Cardiac fibroblast (primary cell): Measurements from ENCODE around the gene HIVEP2.
A peak's percentile ranks its signal among the peaks of the same experiment; 100 is the strongest.

Experiments
- DNase-seq, 2 donors: peaks; one replicate each; pipeline versions ENCODE4 v3.0.0 to v3.0.0-alpha.2; 2010; ENCODE audit warnings: low read depth in 2 of 2
- H3K4me3 ChIP-seq, 2 donors: replicated peaks in 1 of 2; 1 replicate in 1 of 2; 2 replicates in 1 of 2; pipeline ENCODE4 v1.5.1; 2011; ENCODE audit warnings: low read depth in 2 of 2, low read length in 2 of 2, mild to moderate bottlenecking in 2 of 2, moderate library complexity in 1 of 2
- TF ChIP-seq, protein P1 (sequence below): IDR thresholded peaks from one replicate; pipeline ENCODE4 v1.5.1; 2011; ENCODE audit warnings: low read depth, mild to moderate bottlenecking, low read length, inconsistent platforms

HIVEP2 gene

DNA sequence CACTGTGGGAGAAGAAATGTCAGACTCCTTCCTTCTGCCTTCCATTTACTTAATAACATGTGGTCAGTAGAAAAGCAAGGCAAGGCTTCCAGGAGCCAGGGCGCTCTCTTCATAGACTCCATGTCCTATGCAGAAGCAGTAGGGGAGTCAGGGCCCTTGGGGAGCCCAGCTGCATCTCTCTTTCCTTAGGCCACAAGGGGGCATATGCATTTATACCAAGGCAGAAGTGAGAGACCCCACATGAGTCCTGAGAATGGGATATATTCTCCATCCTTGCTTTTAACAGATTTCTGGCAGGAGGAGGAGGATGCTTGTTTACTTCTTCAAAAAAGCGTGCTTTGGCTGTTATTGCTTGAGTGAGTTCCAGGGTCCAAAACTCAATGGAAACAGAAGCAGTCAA, 198.5 kb downstream of the HIVEP2 start:
- peak; percentile 30 to 44 for DNase-seq
- TF ChIP-seq, protein P1, sequence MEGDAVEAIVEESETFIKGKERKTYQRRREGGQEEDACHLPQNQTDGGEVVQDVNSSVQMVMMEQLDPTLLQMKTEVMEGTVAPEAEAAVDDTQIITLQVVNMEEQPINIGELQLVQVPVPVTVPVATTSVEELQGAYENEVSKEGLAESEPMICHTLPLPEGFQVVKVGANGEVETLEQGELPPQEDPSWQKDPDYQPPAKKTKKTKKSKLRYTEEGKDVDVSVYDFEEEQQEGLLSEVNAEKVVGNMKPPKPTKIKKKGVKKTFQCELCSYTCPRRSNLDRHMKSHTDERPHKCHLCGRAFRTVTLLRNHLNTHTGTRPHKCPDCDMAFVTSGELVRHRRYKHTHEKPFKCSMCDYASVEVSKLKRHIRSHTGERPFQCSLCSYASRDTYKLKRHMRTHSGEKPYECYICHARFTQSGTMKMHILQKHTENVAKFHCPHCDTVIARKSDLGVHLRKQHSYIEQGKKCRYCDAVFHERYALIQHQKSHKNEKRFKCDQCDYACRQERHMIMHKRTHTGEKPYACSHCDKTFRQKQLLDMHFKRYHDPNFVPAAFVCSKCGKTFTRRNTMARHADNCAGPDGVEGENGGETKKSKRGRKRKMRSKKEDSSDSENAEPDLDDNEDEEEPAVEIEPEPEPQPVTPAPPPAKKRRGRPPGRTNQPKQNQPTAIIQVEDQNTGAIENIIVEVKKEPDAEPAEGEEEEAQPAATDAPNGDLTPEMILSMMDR: peak; percentile 36
- H3K4me3 ChIP-seq: no peak overlapping the region

DNA sequence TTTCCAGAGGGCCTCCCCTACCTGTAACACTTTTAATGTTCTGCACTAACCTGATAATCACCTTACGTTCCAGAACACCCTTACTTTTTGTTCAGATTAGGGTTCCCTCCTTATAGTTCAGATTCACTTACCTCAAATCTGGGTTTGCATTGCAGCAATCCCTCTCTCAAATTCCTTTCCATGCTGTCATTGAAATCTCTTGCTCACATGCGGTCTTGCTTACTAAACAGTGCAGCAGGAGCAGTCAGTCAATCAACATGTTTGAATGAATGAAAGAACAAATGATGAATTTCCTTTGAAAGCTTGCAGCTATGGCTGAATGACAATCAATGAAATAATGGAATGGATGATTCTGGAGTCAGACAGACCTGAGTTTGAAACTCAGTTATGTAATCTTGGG, 200.1 kb downstream of the HIVEP2 start:
- peak in 1 of 2 donors; percentile 54 for DNase-seq
- H3K4me3 ChIP-seq: no peak overlapping the region
- TF ChIP-seq, protein P1: no peak

DNA sequence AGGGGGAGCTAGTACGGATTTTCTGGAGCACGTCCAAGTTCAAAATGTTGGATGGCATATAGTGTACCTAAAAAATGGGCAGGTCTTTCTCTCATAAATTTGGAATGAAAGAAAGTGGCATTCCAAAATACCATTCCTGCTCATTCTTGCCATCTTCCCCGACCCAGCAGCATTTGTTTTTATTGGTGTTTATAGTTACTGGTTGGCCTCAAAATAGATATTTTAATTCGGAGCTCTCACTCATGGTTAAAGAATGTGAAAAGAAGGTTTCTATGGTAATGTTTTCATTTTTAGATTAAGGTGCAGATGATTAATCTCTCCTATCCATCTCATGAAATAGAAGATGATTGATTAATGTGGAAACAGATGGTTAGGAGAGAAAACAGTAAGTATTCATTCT, 204.5 kb downstream of the HIVEP2 start:
- TF ChIP-seq, protein P1: no peak
- peak in 1 of 2 donors; percentile 21 for DNase-seq
- H3K4me3 ChIP-seq: no peak overlapping the region

DNA sequence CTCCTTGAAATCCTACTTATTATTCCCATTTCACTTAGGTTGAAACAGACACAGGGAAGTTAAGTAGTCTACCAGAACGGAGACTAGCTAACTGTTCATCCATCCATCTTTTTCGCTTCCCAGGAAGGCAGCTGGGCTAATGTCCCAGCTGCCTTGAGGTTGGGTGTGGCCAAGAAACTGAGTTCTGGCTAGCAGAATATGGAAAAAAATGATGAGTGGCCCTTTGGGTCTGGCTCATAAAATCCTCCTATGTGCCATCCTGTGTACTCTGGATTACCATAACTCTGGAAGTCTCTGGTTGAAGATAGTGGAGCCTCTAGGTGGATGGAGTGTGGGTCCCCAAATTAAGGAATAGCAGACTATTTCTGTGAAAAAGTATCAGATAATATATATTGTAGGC, 206.2 kb downstream of the HIVEP2 start:
- H3K4me3 ChIP-seq: no peak overlapping the region

DNA sequence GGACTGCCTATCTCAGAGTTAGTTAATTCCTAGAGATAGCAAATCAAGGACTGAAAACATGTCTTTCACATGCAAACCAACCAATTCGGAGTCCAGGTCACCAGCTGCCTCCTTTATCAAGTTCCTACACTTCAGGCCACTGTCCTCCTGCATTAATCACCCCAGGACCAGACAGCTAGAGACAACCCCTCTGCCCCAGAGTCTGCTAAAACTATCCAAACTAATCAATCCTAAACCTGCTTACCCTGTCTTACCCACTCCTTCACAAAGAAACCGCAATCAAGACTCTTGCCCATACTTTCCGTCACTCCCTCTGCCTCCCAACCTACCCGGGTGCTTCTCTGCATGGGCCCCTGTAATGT, 207.0 kb downstream of the HIVEP2 start:
- DNase-seq: no peak
- TF ChIP-seq, protein P1: no peak
- H3K4me3 ChIP-seq: no peak overlapping the region

More for the DNA sequence above, 206.2 kb downstream of the HIVEP2 start:
- DNase-seq: no peak
- TF ChIP-seq, protein P1: no peak

DNA sequence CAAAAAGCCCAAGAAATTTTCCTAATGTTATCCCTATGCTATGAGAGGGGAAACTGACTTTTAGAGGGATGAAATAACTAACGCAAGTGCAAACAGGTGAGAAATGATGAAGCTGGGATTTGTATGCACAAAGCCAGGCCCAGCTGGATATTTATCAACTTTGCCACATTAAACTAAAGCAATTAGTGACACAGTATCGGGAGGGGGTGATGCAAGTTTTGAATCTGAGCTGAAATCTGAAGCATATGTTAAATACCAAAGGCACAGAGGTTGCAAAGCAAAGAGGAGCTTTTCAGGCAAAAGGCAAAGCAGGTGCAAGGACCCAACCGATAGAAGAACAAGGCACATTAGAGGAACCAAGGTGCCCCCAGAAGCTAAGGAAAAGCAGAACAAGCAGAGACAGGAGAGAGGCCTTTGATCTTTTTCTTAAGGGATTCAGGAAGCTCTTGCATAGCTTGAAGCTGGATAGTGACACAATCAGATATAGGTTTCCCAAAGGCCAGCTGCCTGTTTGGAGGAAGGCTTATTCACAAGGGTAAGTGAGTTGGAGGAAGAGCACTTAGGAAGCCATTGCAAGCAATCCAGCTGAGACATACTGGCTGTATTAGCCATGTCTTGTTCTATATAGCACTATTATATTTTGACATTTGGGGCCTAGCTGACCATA, 207.5 kb downstream of the HIVEP2 start:
- H3K4me3 ChIP-seq: no peak overlapping the region
- TF ChIP-seq, protein P1: no peak
- peak; percentile 23 to 67 for DNase-seq

DNA sequence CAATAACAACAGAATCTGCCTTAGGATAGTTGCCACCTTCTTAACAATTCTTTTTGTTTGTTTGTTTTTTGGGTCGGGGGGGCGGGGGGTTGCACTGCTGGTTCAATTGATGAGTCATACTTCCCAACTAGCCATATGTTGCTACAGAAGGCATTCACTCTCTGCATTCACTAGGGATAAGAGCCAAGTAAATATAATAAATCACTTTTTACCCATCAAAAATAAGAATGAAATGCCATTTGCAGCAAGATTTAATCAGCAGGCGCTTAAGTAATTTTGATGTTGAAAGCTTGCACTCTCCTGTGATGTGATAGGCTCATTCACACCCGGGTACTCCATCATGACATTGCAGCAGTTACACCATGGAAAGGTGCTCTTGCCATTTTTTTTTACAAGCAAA, 209.8 kb downstream of the HIVEP2 start:
- H3K4me3 ChIP-seq: no peak overlapping the region
- peak; percentile 14 to 28 for DNase-seq
- TF ChIP-seq, protein P1: no peak
